ENCODE data around the gene TCF19. TPM values are rescaled to one million over a fixed set of nuclear protein-coding genes. Genes with fewer than 3 reads are reported as not detected.

The TCF19 gene
- total RNA-seq, 3 donors from 2014 or later = 5.3 to 13.2 (median 7.3) TPM

- no peak for DNase-seq
- intact Hi-C loops (cut with DNase I, micrococcal nuclease) = no loop called here
- no peak for ATAC-seq
- no peak overlapping the region for H3K4me3 ChIP-seq
- H3K9me3 ChIP-seq = no peaks in the 10 kb centered on the region
- TF ChIP-seq CTCF (IDR thresholded peaks at IDR 0.05) = no peak
- H3K4me1 ChIP-seq (ENCODE audit: low read depth) = peaks cover 10% of the 10 kb centered on the region
- H3K36me3 ChIP-seq (ENCODE audit: low read depth) = no peaks in the 10 kb centered on the region
Observed at GRCh38 chr6:31210741-31211532, 52.5 kb downstream of the TCF19 start.

Other genes starting within 250 kb of the TCF19 start
- 10 to 100 TPM; 20.9 to 27.6 (median 27.3) TPM for gene VARS2, start 244.4 kb upstream of the TCF19 start, total RNA-seq
- gene SFTA2, start 226.4 kb upstream of the TCF19 start, total RNA-seq = not detected
- gene MUCL3, start 217.6 kb upstream of the TCF19 start, total RNA-seq = under 1 TPM in 1 of 3 donors, not detected in 2; 0.07 TPM
- under 1 TPM in 1 of 3 donors, not detected in 2; 0.12 TPM for gene MUC21, start 174.9 kb upstream of the TCF19 start, total RNA-seq
- not detected for gene MUC22, start 148.1 kb upstream of the TCF19 start, total RNA-seq
- not detected for gene C6orf15, start 46.0 kb upstream of the TCF19 start, total RNA-seq
- 10 to 100 TPM in 1 of 3 donors, 1 to 10 TPM in 2; 2.4 to 11.1 (median 4.6) TPM for gene PSORS1C1, start 43.8 kb upstream of the TCF19 start, total RNA-seq
- gene CDSN, start 38.1 kb upstream of the TCF19 start, total RNA-seq = not detected
- gene PSORS1C2, start 19.5 kb upstream of the TCF19 start, total RNA-seq = not detected
- 10 to 100 TPM; 25.7 to 53.3 (median 43.4) TPM for gene CCHCR1, start 787 bp upstream of the TCF19 start, total RNA-seq
- 1 to 10 TPM; 2.1 to 5.8 (median 3.4) TPM for gene POU5F1, start 12.1 kb downstream of the TCF19 start, total RNA-seq
- 1,000 to 10,000 TPM in 2 of 3 donors, 100 to 1,000 TPM in 1; 965 to 2,616 (median 1,478) TPM for gene HLA-C, start 113.5 kb downstream of the TCF19 start, total RNA-seq
- gene HLA-B, start 198.6 kb downstream of the TCF19 start, total RNA-seq = 1,000 to 10,000 TPM; 1,294 to 6,470 (median 3,045) TPM
- gene MICA, start 245.0 kb downstream of the TCF19 start, total RNA-seq = 10 to 100 TPM; 18.1 to 24.2 (median 20.7) TPM

All from mucosa of descending colon (tissue), 3 donors.